Suppressor macrophage treated with lipopolysaccharide for 1 hour (primary cell): Measurements from ENCODE around the gene PHC1.
"Not testable (repeated sequence)": the region's sequence is repeated elsewhere in the genome, so short reads cannot be mapped to it uniquely, and the experiment has no call there.

Experiments used
- DNase-seq, 3 donors: peaks; one replicate each; pipeline ENCODE4 v3.0.0-alpha.2; 2020 to 2022

The PHC1 gene

DNA sequence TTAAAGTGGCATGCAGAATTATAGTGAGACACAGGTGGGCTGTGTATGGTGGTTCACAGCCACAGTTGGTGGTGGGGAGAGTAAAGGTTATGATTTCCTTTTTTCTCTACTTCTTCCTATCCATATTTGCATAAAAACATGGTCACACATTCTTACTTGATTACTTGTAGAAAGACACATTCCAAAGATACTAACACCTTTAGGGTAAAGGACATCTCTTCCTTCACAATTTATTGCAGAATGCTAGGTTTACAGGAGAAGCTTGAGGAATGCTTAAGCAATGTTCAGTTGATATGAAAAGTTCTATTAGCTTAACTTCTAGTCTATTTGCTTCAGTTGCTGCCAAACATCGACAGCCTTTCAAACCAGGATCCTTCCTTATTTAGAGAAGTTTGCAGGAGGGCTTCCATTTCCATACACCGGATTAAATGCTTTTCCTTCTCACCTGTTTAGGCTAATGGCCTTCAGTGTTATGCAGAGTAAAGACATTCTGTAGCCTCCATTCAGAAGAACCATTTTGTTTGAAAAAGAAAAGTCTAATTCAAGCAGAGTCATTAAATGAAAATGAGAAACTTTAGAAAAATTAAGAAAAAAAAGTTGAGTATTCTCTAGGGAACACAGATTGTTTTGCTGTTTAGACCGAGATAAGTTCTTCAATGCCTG is 2.6 kb upstream of the PHC1 start:
- no peak for DNase-seq

DNA sequence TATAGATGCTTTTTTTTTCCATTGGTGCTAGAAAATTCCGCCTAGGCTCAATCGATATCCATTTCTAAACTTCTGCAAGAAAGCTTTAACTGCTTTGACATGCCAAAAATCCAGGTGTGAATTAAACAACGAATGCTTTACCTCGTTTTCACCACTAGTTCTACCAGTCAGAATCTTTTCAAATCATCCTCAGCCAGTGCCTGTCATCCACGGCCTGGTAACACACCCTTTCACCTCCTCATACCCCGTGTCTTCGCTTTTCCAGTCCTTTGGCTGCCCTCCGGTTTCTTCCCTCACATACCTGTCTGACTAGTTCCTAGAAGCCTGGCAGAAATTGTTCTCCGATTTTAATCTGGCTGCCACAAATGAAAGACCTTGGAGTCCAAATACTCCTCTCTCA is 1.4 kb upstream of the PHC1 start:
- no peak for DNase-seq

DNA sequence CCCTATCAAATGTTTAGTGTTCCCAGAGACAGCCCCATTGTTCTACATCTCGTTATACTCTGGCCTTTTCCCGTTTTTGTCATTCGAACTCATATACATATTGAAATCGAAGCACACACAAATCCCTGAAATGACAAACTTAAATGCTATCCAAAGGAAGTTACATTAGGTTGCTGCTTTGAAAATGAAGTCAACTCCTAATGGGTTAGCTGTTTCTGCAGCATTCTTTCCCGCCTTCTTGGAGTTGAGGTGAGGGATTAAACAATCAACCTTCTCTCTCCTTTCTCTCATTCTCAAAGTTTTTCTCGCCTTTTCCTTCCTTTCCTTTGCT is 642 bp upstream of the PHC1 start:
- DNase-seq = no peak

DNA sequence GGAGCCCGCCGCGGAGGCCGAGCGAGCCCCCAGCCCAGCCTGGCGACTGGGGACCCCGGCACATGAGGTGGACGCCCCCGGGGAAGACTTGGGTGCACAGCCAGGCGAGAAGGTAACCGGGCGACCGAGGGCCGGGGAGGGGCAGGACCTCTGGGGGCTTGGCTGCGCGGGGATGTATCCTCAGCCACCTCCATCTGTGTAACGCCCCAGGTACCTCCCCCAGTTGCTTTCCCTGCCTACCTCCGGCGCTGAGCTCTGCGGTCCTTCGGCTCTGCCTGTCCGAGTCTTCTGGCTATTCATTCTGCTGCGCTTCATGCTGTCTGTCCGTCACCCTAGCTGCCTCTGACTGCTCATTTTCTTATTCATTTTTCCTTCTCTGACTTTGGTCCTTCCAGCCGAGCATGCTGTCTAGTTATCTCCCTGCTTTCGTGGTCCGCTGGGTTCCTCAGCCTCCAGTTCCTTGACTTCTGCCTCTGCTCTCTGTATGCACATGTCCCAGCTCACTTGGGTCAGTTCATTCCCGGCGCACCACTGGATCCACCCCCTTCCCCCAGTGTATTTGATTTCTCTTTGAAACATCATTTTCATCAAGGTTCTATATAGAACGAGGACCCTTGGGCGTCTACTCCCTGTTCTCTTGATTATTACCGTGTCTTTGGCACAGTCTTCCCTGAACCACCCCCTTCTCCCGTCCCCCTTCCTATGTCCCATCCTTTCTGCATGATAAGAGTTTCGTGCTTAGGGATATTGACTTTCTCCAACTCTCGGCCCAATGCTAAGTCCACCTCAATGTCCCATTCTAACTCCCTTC is 612 bp downstream of the PHC1 start:
- peak in 2 of 3 donors; percentile 34 to 44 for DNase-seq

DNA sequence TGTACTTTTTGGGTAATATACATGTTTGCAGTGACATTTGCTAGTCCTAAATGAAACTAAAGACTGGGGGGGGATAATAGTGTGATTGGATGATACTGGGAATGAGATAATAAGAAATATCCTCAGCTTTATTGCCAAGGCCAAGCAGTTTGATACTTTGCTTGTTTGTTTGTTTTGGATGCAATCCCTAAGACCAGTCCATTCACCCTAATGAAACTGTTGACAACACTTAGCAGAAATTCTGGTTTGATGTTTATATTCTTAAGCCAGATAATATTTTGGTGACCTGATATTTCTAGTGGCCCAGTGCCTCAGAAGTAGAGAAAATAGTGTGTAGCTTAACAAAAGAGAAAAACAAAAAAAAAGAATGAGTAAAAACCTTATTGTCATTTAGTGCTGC is 1.8 kb downstream of the PHC1 start:
- no peak for DNase-seq

DNA sequence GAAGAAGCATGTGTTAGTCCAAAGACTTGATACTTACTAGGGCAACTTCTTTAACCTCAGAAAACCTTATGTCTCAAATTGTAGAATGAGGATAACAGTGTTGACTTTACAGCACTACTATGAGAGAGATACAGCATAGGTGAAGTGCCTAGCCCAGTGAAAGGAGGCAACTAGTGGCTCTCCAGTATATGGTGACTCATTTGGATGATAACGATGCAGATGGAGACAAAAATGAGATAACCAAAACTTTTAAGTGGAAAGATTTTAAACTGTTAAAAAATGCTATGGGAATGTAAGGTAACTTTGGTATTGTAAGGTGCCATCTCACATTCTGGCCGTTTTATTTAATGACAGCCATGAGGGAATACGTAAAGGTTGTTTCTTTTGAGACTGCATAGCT is 2.7 kb downstream of the PHC1 start:
- DNase-seq = no peak

DNA sequence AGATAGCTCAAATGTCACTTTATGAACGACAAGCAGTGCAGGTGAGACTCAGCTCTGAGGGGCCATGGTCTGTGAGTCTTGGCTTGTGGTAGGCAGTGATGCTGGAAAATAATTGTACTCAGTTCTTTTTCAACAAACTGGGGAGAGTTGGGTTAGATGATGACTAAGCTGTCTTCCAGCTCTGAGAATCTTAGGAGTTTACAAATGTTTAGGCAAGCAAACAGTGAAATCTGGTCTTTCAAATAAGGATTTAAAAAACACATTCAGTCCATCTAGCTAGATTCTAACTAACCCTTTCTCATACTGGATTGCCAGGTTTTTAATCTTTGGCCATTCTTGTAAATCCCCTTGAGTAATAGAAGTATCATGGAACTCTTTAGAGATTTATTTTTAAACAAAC is 3.4 kb downstream of the PHC1 start:
- DNase-seq = no peak

DNA sequence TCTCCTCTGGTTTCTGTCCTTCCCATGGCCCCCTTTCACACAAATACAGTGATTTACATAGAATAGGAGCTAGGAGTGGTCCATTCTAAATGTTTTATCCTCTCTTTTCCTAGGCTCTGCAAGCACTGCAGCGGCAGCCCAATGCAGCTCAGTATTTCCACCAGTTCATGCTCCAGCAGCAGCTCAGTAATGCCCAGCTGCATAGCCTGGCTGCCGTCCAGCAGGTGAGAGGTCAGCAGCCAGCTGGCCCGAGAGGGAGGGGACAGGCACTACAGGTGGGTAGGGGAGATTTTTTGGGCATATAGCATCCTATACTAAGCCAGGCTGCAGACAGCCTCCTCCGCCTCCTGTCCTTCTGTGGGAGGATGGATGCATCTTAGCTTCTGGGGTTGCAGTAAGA is 5.3 kb downstream of the PHC1 start:
- not testable (repeated sequence) for DNase-seq

DNA sequence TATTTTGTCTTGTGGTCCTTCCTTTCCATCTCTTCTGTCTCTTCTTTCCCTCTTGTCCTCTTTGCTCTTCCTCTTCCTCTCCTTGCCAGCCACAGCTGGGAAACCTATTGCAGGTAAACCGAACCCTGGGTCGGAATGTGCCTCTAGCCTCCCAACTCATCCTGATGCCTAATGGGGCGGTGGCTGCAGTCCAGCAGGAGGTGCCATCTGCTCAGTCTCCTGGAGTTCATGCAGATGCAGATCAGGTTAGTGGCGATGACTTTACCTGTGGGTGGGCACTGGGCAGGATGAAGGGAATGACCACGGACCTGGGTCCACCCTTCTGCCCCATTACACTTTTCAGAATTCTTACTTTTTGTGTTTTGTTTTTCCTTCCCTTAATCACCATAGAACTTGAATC is 8.2 kb downstream of the PHC1 start:
- no peak for DNase-seq

DNA sequence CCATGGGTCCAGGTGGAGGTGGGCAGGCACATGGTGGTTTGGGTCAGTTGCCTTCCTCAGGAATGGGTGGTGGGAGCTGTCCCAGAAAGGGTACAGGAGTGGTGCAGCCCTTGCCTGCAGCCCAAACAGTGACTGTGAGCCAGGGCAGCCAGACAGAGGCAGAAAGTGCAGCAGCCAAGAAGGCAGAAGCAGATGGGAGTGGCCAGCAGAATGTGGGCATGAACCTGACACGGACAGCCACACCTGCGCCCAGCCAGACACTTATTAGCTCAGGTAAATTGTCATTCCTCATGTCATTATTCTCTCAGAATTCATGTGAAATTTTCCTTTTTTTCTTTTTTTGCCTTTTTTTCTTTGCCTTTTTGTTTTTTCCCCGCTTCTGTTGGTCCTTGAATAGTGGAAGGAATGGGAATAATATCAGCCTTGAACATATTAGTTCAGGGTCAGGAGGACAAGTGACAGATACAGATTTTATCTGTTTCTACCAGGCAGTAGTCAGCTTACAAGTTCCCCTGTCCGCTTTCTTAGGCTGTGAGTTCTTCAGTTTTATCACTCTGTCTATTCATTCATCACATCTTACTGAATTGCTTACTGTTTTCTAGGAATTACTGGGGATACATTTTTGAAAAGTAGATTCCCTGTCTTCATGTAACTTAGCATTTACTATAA is 16.5 kb downstream of the PHC1 start:
- not testable (repeated sequence) for DNase-seq

DNA sequence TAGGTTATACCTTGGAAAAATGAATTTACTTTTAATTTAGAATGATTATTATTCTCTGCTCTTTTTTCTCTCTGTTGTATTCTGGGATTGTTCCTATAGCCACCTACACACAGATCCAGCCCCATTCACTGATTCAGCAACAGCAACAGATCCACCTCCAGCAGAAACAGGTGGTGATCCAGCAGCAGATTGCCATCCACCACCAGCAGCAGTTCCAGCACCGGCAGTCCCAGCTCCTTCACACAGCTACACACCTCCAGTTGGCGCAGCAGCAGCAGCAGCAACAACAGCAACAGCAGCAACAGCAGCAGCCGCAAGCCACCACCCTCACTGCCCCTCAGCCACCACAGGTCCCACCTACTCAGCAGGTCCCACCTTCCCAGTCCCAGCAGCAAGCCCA is 18.2 kb downstream of the PHC1 start:
- DNase-seq = not testable (repeated sequence)

DNA sequence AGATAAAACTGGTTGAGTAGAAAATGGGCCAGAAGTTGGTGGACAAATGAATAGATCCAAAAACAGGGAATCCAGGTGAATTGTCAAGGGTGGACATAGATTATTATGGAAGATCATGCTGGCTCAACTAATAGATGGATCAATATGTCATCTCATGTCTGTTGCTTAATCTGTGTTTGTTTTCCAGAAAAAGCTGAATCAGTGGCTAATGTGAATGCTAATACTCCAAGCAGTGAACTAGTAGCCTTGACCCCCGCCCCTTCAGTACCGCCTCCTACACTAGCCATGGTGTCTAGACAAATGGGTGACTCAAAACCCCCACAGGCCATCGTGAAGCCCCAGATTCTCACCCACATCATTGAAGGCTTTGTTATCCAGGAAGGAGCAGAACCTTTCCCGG is 19.8 kb downstream of the PHC1 start:
- DNase-seq = not testable (repeated sequence)

DNA sequence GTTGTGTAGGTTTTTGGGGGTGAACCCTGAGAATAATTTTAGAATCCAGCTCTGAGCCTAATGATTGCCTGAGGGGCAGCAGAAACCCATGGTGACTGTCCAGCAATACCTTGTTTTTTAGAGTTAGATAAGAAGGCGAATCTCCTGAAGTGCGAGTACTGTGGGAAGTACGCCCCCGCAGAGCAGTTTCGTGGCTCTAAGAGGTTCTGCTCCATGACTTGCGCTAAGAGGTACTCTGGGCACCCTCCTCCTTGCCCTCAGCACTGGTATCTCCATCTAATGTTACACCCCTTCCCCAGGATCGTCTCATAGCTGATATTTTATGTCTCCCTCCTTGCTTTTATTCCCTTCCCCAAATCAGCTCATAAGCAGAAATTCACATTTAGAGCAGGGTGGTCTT is 22.4 kb downstream of the PHC1 start:
- no peak for DNase-seq

DNA sequence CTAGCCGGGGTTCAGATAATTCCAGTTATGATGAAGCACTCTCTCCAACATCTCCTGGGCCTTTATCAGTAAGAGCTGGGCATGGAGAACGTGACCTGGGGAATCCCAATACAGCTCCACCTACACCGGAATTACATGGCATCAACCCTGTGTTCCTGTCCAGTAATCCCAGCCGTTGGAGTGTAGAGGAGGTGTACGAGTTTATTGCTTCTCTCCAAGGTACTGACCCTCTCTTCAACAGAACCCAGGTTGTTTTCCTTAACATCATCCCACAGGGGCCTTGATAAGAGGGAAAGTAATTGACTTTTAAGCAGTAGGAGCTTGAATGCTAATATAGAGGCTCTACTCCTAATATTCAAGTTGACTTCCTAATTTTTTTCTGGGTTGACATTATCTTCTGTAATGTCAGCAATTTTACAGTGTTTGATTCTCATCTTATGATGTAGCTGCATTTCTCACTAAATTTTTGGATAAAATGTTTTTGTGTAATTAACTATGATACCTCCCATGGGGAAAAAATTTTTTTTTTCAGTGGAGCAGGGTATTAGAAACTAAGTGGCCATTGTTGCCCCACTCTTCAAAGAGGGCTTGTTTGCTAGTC is 23.6 kb downstream of the PHC1 start:
- DNase-seq = not testable (repeated sequence)

DNA sequence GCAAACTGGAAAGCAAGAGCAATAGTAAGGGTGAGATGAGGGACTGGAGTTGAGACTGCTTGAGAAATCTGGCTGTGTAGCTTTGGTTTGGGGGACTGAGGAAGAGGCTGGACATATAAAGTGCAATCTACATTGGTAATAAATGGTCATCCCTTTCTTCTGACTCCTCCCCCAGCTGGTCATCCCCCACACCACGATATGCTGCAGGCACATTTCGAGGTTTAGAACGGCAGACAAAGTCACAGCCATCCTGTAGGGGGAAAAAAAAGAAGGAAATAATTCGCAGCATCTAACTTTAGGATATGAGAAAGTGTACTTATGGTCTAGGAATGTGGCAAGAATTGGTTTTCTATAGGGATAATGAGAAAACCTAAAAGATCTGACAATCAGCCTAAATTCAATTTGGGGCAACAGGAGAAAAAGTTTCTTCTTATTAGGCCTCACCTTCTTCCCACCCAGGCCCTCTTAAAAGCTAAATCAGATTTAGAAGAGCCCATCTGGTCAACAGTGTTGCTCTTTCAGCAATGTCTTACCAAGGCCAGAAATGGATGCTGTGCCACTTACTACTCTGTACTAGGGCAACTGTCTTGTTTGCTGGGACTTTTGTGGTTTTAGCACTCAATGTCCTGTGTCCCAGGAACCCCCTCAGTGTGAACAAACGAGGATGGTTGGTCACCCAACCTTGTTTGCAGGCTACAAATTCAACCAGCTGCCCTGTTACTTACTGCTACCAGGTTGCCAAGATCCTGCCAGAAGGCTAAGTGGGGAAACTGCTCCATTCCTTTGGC is 27.6 kb downstream of the PHC1 start:
- no peak for DNase-seq

DNA sequence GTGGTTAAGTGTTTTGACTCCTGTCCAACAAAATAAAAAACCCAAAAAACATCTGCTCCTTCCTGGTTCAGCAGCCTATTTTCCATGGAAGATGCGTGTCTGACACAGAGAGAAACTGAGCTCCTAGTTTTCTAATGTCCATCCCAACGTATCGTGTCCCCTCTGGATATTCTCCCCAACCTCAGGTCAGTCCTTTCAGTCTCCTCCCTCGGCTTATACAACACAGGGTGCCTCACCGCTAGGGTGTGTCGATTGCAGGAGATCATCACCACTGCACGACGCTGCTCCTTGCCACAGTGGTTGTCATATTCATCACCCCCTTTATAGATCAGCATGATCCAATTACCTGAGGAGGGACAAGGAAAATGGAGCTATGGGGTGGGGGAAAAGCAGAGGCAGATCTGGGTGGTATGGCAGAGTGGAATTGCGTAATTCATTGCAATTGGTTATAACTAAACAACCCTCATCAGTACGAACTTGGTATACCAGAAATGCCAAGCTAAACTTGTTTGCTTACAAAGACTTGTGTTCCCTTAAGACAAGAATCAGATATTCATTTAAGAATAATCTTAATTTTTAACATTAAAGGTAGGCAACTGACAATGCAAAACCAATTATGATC is 29.4 kb downstream of the PHC1 start:
- DNase-seq = no peak

DNA sequence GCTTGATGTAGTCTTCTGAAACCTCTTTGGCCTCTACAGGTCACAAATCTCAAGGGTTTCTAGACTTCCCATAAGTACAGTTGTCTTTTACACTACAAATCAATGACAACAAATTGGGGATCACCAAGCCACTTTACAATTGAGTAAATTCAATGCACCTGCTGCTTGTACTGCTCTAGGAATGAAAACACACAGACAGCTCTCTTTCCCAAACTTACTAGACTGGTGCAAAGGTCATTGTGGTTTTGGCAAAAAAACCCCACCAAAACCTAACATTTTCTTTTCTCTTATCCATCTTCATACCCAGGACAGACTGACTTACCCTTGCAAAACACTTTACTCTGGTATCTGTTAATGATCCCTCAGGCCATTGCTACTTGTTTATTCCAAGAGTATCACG is 32.4 kb downstream of the PHC1 start:
- no peak for DNase-seq

DNA sequence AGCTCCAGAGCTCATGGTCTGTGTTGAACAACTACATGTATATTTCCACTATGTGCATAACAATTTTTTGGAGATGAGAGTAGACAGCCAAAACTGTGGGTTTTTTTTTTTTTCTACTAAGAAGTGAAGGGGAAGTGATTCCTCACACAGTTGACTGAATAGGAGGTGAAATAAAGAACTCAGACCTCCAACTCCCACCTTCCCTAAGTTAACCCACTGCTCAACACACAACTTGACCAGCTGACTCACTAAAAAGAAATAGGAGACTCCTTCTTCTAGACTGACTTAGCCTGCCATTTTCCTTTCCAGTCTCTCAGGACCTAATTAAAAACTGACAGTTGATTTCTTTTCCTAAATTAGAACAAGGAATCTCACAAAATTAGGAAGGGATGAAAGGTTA is 33.4 kb downstream of the PHC1 start:
- DNase-seq = peak; percentile 60 to 70 (median 68)

DNA sequence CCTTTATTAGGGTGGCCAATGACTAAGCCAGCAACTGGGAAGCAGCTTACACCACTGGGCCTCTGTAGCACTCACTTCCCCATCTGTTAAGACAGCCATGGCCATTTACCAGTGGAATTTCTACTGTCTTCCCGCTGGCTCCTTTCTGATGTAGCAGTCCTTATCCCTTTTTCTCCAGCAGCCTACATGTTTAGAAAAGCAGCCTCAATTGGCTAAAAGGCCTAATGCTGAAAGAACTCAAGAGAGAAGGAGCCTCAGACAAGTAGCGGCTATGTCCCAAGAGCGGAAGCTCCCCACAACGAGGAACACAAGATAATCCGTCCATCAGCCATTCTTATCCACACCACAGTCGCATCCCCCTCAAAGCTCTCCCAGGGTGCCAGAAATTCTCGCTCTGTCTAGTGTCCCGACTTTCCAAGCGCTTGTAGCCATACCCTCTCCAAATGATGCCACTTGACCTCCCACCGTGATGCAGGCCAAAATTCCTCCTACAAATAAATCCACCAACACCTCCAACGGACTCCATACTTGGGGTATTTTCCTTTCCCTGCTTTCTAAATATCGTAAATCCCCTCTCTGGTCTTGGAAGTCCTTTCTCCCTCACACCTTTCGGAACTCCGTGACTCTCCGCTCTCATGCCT is 34.5 kb downstream of the PHC1 start:
- peak; percentile 68 to 82 (median 76) for DNase-seq

DNA sequence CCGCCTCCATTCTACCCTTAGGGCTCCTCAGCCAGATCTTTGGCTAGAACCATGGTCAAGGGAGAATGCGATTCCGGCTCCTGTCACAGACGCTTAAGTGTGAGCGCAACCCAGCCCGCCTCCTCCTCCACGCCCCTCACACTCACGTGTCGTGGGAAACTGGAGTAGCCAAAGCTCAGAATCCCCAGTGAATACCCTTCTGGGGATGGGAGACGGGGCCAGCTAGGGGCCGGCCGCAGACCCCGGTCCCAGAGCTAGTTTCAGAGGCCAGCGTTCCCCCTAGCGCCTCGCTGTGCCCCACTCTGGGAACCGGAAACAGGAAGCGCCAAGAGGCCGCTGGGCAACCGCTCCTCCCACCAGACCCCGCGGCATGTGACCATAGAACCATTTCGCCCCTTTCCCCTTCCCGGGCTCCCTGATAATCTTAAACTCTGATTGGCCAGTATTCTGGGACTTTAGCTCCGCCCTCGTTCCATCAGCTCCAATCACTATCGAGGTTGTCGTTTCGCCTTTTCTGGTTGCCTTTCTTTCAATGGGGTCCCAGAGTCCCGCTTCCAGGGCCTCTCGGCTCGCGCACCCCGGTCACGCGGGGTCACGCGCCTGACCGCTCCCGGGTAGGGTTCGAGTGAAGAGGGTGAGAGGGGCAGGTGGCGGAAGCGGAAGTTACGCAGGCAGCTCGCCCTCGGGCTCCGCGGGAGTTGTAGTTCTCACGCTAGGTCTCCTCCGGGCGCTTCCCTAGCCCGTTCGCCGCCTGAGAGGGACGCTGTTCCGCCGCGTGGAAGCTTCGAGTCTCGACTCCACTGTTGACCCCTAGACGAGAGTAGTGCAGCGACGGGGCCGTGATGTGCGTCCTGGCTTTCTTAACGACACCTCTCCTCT is 35.3 kb downstream of the PHC1 start, which contains the start of gene M6PR:
M6PR (minus strand) TSS at position 304 of the 879 bp plus-strand sequence. CDS start 3,241 bp downstream, outside the sequence.
- peak; percentile 97 to 98 (median 98) for DNase-seq

DNA sequence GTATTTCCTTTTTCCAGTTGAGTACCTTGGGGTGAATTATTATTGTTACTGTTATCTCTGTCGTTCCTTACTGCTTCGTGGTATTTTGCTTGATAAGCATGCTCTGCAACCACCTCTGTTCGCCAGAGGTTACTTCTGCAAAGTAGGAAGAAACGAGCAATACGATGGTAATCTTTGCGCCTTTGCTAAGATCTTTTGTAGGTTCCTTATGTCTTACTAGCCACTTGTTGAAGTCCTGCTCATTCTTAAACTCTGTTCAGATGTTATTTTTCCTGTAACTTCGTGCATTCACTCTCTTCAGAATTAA is 35.9 kb downstream of the PHC1 start:
- no peak for DNase-seq
